Activated CD8-positive, alpha-beta memory T cell treated with anti-CD3 and anti-CD28 coated beads, Interleukin-2, amount 10 ng/mL, durations not matched to agents 7 days and 5 days (primary cell): Measurements from ENCODE around the gene ODAD3. TPM values are rescaled to one million over a fixed set of nuclear protein-coding genes. Genes with fewer than 3 reads are reported as not detected.
"Not testable (repeated sequence)": the region's sequence is repeated elsewhere in the genome, so short reads cannot be mapped to it uniquely, and the experiment has no call there.

ENCODE experiments used
- ATAC-seq: fragments of 150-1000 bp; cut with Tn5 transposase; one replicate; pipeline ENCODE4 v1.10.0; 2021; ENCODE audit warnings: moderate library complexity
- CTCF ChIA-PET: fragments of 350-600 bp; sonication (Branson Sonifier 250); formaldehyde crosslinking; loops from one replicate; lab custom pipeline; 2021; ENCODE audit warnings: antibody characterized with exemption; lab: Charles Lee
- DNase-seq: peaks from one replicate; pipeline ENCODE4 v3.0.0-alpha.2; 2020
- H3K27ac Mint-ChIP-seq: one replicate; pipeline ENCODE4 v1.8.0; 2021; ENCODE audit warnings: mild to moderate bottlenecking, mixed read lengths
- H3K27me3 Mint-ChIP-seq: one replicate; pipeline ENCODE4 v1.8.0; 2021; ENCODE audit warnings: mixed read lengths
- H3K36me3 Mint-ChIP-seq: one replicate; pipeline ENCODE4 v1.8.0; 2021; ENCODE audit warnings: mild to moderate bottlenecking, mixed read lengths
- H3K4me1 Mint-ChIP-seq: one replicate; pipeline ENCODE4 v1.8.0; 2021; ENCODE audit warnings: mixed read lengths
- H3K4me3 Mint-ChIP-seq: one replicate; pipeline ENCODE4 v1.8.0; 2021; ENCODE audit warnings: mild to moderate bottlenecking, moderate library complexity, mixed read lengths
- H3K9me3 Mint-ChIP-seq: one replicate; pipeline ENCODE4 v1.8.0; 2022; ENCODE audit warnings: low read depth, mixed read lengths
- total RNA-seq, 2 experiments: library from RNA; stranded (reverse); gene quantifications; one replicate each; pipeline ENCODE4 v1.2.3, GENCODE V29; 2021

The ODAD3 gene
- total RNA-seq, 2 experiments from 2014 or later: 0.15 to 0.54 TPM

DNA sequence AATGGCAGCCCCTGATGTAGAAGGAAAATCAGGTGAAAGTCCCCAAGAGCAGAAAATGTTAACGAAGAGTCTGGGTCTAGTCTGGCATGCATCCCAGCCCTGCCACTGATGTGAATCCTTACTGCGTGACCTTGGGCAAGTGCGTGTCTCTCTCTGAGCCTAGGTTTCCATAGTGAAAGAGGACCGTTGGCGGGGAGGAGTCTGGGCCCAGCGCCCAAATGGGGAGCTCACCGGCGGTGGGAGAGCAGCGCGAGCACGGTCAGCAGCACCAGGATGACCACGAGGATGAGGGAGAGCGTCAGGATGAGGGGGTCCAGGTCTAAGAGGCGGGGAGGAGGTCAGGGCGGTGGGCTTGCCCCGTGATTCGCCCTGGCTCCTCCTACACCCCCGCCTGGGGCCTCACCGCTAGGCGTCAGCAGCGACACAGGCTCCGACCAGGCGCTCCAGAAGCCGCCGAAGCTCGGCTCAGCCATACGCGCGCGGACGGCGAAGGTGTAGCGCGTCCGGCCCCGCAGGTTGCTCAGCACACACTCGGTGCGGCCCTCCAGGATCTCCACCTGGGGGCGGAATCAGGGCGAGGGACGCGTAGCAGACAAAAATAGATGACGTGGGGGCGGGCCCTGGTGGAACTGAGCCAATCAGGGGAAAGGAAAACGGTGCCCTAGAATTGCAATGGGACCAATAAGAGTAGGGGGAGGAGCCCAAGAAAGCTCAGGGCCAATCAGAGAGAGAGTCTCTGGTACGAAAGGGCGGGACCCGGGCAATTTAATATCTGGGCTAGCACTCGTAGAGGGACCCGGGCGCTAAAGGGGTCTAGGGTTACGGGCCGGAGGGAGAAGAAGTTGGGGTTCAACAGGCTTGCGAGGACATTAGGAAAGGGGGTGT, 54.0 kb downstream of the ODAD3 start:
- peak; percentile 83 for ATAC-seq
- H3K4me1 Mint-ChIP-seq: peaks cover 39% of the 10 kb centered on the region
- peaks cover 15% of the 10 kb centered on the region for H3K36me3 Mint-ChIP-seq
- peak overlapping the region; percentile 81 for H3K4me3 Mint-ChIP-seq
- H3K9me3 Mint-ChIP-seq: no peaks in the 10 kb centered on the region
- H3K27me3 Mint-ChIP-seq: peaks cover 19% of the 10 kb centered on the region
- peak overlapping the region; percentile 97 for H3K27ac Mint-ChIP-seq
- CTCF ChIA-PET: interaction anchor here (0.6 to 5.0 kb wide), 49 partner anchors 8 to 517 kb away, joined by 3 to 61 read pairs (median 4); partner anchors contain the start of genes CCDC159, ECSIT, ELAVL3 and ELOF1
- peak; percentile 99 for DNase-seq

DNA sequence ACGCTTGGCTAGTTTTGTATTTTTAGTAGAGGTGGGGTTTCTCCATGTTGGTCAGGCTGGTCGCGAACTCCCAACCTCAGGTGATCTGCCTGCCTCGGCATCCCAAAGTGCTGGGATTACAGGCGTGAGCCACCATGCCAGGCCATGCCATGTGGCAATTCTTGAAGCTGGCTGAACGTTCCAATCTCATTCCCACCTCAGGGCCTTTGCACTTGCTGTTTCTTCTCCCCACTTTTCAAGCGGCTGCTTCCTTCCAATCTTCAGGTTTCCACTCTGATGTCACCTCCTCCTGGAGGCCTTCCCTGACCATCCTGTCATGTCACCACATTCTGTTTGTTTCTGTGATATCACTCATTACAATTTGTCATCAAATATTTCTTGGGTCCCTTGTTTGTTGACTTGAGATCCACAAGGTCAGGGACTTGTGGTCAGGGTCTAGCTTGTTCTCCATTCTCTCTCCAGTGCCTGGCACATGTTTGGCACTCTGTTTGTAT, 55.0 kb downstream of the ODAD3 start:
- CTCF ChIA-PET: interaction anchor here (2.1 to 5.0 kb wide), 8 partner anchors 11 to 126 kb away, joined by 8 to 61 read pairs (median 16); partner anchors contain the start of genes ELAVL3, ODAD3, PRKCSH and RAB3D
- ATAC-seq (no peak), DNase-seq (no peak)
- H3K9me3 Mint-ChIP-seq: no peaks in the 10 kb centered on the region
- H3K27me3 Mint-ChIP-seq: peaks cover 18% of the 10 kb centered on the region
- peaks cover 15% of the 10 kb centered on the region for H3K36me3 Mint-ChIP-seq
- H3K4me1 Mint-ChIP-seq: peaks cover 43% of the 10 kb centered on the region
- peak overlapping the region; percentile 97 for H3K27ac Mint-ChIP-seq
- peak overlapping the region; percentile 81 for H3K4me3 Mint-ChIP-seq

DNA sequence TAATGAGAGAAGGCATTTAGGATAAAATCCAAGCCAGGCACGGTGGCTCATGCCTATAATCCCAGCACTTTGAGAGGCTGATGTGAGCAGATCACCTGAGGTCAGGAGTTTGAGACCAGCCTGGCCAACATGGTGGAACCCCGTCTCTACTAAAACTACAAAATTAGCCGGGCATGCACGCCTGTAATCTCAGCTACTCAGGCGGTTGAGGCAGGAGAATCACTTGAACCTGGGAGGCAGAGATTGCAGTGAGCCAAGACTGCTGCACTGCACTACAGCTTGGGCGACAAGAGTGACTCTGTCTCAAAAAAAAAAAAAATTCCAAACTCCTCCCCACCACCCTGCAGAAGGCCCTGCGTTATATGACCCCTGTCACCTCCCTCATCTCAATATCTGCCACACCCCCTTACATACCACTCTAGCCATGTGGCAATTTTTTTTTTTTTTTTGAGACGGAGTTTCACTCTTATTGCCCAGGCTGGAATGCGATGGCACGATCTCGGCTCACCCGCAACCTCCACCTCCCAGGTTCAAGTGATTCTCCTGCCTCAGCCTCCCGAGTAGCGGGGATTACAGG, 55.6 kb downstream of the ODAD3 start:
- CTCF ChIA-PET: interaction anchor here (2.6 to 5.0 kb wide), 4 partner anchors 11 to 85 kb away, joined by 15 to 61 read pairs (median 22); partner anchors contain the start of genes ODAD3, PRKCSH and RGL3

DNA sequence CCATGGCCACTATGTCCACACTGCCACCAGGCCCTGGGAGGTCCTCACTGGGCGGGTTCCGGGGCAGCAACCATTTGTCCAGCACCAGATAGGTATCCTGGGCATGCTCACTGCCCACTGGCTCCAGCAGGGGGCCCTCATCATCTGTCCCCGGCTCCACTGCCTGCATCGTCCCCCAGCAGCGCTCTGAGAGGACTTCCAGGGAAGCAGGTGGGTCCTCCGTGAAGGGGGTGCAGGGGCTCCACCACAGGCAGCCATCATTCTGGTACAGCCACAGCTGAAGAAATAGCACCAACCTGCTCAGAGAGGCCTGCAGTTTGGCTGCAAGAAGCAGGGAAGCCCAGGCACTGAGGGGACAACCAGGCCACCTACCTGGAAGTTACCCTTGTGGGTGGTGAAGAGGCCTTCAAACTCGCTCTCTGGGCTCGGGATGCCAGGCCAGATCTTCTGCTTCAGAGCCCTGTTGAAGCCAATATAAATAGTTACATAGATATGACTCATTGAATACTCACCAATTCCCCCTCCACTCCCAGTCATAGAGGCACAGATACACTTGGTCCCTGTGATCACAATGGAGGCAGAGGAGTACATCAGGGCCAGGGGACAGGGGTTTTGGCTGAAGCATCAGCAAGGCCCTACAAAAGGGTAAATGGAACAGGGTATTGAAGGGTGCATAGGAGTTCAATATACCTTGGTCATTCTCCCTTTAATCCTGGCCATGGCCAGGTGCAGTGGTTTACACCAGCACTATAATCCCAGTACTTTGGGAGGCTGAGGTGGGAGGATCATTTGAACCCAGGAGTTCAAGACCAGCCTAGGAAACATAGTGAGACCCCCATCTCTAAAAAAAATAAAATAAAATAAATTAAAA, 56.4 kb downstream of the ODAD3 start:
- CTCF ChIA-PET: interaction anchor here (1.0 to 1.6 kb wide), 3 partner anchors 43 to 128 kb away, joined by 4 to 7 read pairs (median 4); partner anchors contain the start of gene ZNF653
- no peak overlapping the region for H3K4me3 Mint-ChIP-seq
- H3K27ac Mint-ChIP-seq: no peak overlapping the region

More for the DNA sequence above, 55.6 kb downstream of the ODAD3 start:
- H3K9me3 Mint-ChIP-seq, DNase-seq, ATAC-seq, H3K4me3 Mint-ChIP-seq, H3K27ac Mint-ChIP-seq: not testable (repeated sequence)
- peaks cover 13% of the 10 kb centered on the region for H3K27me3 Mint-ChIP-seq
- peaks cover 15% of the 10 kb centered on the region for H3K36me3 Mint-ChIP-seq
- H3K4me1 Mint-ChIP-seq: peaks cover 43% of the 10 kb centered on the region

DNA sequence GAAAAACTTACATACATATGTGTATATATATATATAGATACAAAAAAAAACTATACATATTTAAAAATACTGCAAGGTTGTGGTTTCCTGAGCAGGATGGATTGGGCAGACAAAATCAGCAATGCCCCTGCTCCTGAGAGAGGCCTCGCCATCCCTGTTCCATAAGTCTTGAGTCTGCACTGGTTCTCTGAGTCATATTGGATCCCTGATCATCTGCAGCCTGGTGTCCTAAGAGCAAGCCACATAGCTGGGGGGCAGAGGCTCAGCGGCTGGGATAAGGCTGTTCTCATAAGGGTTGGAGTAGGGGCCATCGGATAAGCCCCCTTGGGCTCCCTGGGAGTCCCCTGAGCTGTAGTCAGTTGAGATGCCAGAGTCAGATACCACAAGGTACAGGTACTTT, 57.2 kb downstream of the ODAD3 start:
- Mint-ChIP-seq H3K27me3 (peaks cover 2% of the 10 kb centered on the region), H3K4me1 (peaks cover 45% of the 10 kb centered on the region), H3K36me3 (peaks cover 15% of the 10 kb centered on the region), H3K27ac (no peak overlapping the region), H3K4me3 (no peak overlapping the region), H3K9me3 (no peaks in the 10 kb centered on the region)
- CTCF ChIA-PET: interaction anchor here (0.7 to 4.7 kb wide), 9 partner anchors 9 to 159 kb away, joined by 3 to 38 read pairs (median 5); partner anchors contain the start of genes CCDC159, ODAD3, PRKCSH and RAB3D
- DNase-seq (no peak), ATAC-seq (no peak)

More for the DNA sequence above, 56.4 kb downstream of the ODAD3 start:
- DNase-seq: peak; percentile 52
- ATAC-seq: no peak
- Mint-ChIP-seq H3K27me3 (peaks cover 9% of the 10 kb centered on the region), H3K9me3 (no peaks in the 10 kb centered on the region), H3K36me3 (peaks cover 15% of the 10 kb centered on the region), H3K4me1 (peaks cover 43% of the 10 kb centered on the region)

DNA sequence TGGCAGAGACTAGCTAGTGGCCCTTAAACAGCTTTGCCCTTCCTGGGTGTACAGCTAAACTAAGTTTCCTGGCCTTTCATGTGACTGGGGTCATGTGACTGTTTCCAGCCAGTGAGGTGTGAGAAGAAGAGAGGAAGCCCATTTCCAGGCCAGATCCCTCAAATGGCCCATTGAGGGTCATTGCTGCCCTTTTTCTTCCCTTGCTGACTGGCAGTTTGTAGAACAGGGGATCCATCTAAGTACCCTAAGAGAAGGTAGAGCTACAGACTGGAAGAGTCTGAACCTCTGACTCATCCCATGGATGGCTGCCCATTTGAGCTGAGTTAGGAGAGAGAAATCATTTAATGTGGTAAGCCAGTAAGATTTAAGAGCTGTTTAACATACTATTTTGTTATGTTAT, 57.7 kb downstream of the ODAD3 start:
- DNase-seq (peak; percentile 71), ATAC-seq (no peak)
- H3K4me1 Mint-ChIP-seq: peaks cover 43% of the 10 kb centered on the region
- peaks cover 15% of the 10 kb centered on the region for H3K36me3 Mint-ChIP-seq
- H3K9me3 Mint-ChIP-seq: no peaks in the 10 kb centered on the region
- H3K27me3 Mint-ChIP-seq: no peaks in the 10 kb centered on the region
- peak overlapping the region; percentile 57 for H3K4me3 Mint-ChIP-seq
- CTCF ChIA-PET: interaction anchor here (0.7 to 4.7 kb wide), 11 partner anchors 9 to 159 kb away, joined by 3 to 38 read pairs (median 4); partner anchors contain the start of genes CCDC159, ODAD3, PRKCSH and RAB3D
- H3K27ac Mint-ChIP-seq: no peak overlapping the region

DNA sequence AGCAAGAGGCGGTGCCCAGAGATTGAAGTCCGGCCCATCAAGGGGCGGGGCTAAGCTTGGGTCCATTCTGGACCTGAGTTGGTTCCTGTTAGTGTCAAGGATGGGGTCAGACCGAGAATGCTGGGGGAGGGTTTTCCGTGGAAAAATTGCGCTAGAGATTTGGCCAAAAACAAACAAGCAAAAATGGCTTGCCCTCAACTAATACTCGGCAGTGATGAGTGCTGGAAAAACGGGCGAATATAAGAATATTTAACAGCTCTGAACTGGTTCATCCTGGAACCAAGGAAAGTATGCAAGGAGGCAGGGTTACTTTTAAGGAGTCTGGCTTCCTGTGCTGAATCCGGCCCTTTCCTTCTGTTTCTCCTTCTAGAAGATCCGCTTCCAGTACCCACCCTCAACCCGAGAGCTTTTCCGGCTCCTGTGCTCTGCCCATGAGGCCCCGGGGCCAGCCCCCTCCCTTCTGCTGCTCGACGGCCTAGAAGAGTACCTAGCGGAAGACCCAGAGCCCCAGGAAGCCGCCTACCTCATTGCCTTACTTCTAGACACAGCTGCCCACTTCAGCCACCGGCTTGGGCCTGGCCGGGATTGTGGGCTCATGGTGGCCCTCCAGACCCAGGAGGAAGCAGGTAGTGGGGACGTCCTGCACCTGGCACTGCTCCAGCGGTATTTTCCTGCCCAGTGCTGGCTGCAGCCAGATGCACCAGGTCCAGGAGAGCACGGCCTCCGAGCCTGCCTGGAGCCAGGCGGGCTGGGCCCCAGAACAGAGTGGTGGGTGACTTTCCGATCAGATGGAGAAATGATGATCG, 59.6 kb downstream of the ODAD3 start:
- H3K4me1 Mint-ChIP-seq: peaks cover 35% of the 10 kb centered on the region
- peak; percentile 48 for ATAC-seq
- no peak overlapping the region for H3K27ac Mint-ChIP-seq
- no peaks in the 10 kb centered on the region for H3K27me3 Mint-ChIP-seq
- peak; percentile 91 for DNase-seq
- CTCF ChIA-PET: interaction anchor here (0.6 to 4.7 kb wide), 19 partner anchors 9 to 1444 kb away, joined by 3 to 38 read pairs (median 3); partner anchors contain the start of genes CCDC159, ELOF1, EPOR and ODAD3
- no peaks in the 10 kb centered on the region for H3K9me3 Mint-ChIP-seq
- H3K4me3 Mint-ChIP-seq: no peak overlapping the region
- peaks cover 15% of the 10 kb centered on the region for H3K36me3 Mint-ChIP-seq

DNA sequence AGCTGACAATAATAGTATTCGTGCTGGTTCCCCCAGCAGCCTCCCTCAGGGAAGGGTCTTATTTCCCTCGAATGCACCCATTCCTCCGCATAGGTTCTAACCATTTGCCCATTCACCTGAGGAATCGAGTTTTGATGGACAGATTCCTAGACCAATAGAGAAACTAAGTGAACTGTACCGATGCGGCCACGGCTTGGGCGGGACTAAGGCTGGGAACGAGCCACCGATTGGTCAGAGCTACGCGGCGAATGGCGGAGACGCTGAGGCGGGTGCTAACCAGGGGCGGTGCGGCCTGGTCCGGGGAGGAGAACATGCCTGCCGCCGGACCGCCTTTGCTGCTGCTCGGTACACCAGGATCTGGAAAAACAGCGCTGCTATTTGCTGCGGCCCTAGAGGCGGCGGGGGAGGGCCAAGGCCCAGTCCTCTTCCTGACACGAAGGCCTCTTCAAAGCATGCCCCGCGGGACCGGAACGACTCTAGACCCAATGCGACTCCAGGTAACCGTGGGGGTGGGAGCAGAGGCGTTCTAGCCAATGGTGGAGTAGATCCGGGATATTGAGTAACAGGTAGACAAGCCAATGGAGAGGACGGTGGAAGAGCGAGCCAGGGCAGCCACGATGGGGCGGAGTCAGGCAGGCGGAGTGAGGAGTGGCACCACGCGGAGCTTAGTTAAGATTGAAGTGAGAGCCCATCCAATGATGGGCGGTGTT, 60.3 kb downstream of the ODAD3 start, which contains the start of gene SWSAP1:
Gene SWSAP1 (plus strand): TSS at position 234 of the 710 bp plus-strand sequence. CDS start 15 bp downstream, at position 249.
- Mint-ChIP-seq H3K27ac (no peak within 1 kb of the TSS), H3K9me3 (no peaks in the 10 kb centered on the region), H3K4me3 (no peak within 1 kb of the TSS), H3K36me3 (peaks cover 15% of the 10 kb centered on the region), H3K4me1 (peaks cover 29% of the 10 kb centered on the region), H3K27me3 (no peaks in the 10 kb centered on the region)
- CTCF ChIA-PET: interaction anchor here (0.6 to 4.7 kb wide), 19 partner anchors 8 to 1444 kb away, joined by 3 to 38 read pairs (median 3); partner anchors contain the start of genes CCDC159, ELOF1, ODAD3 and PRKCSH
- ATAC-seq (peak; percentile 92), DNase-seq (peak; percentile 99)

DNA sequence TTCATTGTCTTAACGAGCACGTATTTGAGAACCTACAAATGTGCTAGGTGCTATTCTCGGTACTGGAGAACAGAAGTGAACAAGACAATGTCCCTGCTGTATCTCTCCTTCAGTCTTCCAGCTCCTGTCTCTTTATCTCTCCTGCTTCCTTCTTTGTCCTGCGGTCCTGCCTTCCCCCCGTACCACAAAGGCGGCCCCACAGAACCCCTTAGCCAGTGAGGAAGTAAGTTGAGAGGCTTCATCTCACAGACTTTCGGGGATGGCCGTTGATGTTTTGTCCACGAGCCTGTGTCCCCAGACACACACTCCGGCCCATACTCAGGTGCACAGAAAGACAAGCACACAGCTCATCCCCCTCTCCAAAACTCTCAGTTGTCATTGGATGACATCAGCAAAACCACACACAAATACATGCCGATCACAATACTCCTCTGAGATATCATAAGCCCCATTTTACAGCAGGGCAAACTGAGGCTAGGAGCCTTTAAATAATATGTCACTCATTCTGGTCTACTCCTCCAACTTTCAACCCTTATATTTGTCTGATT, 61.0 kb downstream of the ODAD3 start:
- Mint-ChIP-seq H3K27me3 (no peaks in the 10 kb centered on the region), H3K4me3 (no peak overlapping the region)

DNA sequence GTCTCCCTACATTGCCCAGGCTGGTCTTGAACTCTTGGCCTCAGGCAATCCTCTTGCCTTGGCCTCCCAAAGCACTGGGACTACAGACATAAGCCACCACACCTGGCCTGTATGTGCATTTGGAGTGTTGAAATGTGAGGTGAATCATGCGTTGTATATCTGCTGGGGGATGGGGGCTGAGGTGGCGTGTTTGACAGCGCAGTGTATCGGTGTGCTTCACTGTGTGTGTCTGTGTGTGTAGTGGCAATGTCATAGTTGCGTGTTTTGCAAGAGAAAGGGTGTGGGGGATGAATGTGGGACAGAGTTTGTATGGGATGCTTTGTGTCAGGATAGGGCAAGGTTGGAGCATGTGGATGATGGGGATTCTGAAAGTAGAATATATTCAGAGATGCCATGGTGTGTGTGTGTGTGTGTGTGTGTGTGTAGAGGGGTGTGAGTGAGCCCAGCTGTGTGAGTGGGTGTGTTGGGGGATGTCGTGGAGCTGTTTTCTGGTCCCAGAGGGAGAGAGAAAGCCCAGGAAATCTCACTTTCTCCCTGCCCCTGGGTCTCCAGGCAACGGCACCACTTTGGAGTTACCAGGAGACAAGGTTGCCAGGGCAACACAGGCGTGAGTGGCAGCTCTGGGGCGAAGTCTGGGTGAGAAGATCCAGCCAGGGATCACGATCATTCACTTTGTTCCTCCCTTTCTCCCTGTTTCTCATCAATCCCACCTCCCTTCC, 61.6 kb downstream of the ODAD3 start:
- Mint-ChIP-seq H3K27ac (peak overlapping the region; percentile 4), H3K4me3 (no peak overlapping the region), H3K9me3 (no peaks in the 10 kb centered on the region), H3K27me3 (no peaks in the 10 kb centered on the region), H3K4me1 (peaks cover 24% of the 10 kb centered on the region), H3K36me3 (peaks cover 12% of the 10 kb centered on the region)
- CTCF ChIA-PET: interaction anchor here (1.0 to 4.7 kb wide), 4 partner anchors 8 to 109 kb away, joined by 3 to 38 read pairs (median 6); partner anchors contain the start of gene TSPAN16
- no peak for DNase-seq
- ATAC-seq: no peak

More for the DNA sequence above, 61.0 kb downstream of the ODAD3 start:
- H3K4me1 Mint-ChIP-seq: peaks cover 29% of the 10 kb centered on the region
- H3K36me3 Mint-ChIP-seq: peaks cover 15% of the 10 kb centered on the region
- H3K27ac Mint-ChIP-seq: no peak overlapping the region
- CTCF ChIA-PET: interaction anchor here (0.6 to 4.7 kb wide), 8 partner anchors 9 to 248 kb away, joined by 3 to 38 read pairs (median 4); partner anchors contain the start of genes ODAD3, PRKCSH and TSPAN16
- H3K9me3 Mint-ChIP-seq: no peaks in the 10 kb centered on the region
- ATAC-seq: no peak
- no peak for DNase-seq
